Measurements from ENCODE around the gene CD70.

The CD70 gene

GRCh38 chr19:6579450-6580178, 11.3 kb downstream of the CD70 start:
- H3K4me1 ChIP-seq (ENCODE audit: control insufficient read depth, insufficient read depth, low read length), result no peaks in the 10 kb centered on the region
- no peak overlapping the region for H3K27ac ChIP-seq (ENCODE audit: extremely low read depth, low read depth, low read length)
- ChIA-PET CTCF (interaction anchor here (0.6 to 0.7 kb wide), 2 partner anchors 69 to 835 kb away, joined by 3 to 4 read pairs; no protein-coding TSS in a partner anchor), POLR2A (no interaction called here)
- no peak for TF ChIP-seq ZNF214 (tag by site-specific recombination; IDR thresholded peaks at IDR 0.05; ENCODE audit: borderline replicate concordance)
- no peak for TF ChIP-seq REPIN1 (tag by site-specific recombination; IDR thresholded peaks at IDR 0.05; ENCODE audit: low read depth)
- TF ChIP-seq ZNF394 (tag by site-specific recombination; IDR thresholded peaks at IDR 0.05; ENCODE audit: borderline replicate concordance), result no peak
- no peak for TF ChIP-seq ZNF302 (tag by site-specific recombination; IDR thresholded peaks at IDR 0.05; ENCODE audit: low read depth)
- TF ChIP-seq ZNF266 (tag by site-specific recombination; IDR thresholded peaks at IDR 0.05; ENCODE audit: low read depth), result no peak
- TF ChIP-seq ZNF792 (tag by site-specific recombination; IDR thresholded peaks at IDR 0.05), result no peak
- TF ChIP-seq MZF1 (tag by site-specific recombination; IDR thresholded peaks at IDR 0.05; ENCODE audit: borderline replicate concordance), result no peak
- no peak for TF ChIP-seq ZNF133 (tag by site-specific recombination; IDR thresholded peaks at IDR 0.05)
- no peak for TF ChIP-seq ZNF140 (tag by site-specific recombination; IDR thresholded peaks at IDR 0.05)
- TF ChIP-seq, protein P1, sequence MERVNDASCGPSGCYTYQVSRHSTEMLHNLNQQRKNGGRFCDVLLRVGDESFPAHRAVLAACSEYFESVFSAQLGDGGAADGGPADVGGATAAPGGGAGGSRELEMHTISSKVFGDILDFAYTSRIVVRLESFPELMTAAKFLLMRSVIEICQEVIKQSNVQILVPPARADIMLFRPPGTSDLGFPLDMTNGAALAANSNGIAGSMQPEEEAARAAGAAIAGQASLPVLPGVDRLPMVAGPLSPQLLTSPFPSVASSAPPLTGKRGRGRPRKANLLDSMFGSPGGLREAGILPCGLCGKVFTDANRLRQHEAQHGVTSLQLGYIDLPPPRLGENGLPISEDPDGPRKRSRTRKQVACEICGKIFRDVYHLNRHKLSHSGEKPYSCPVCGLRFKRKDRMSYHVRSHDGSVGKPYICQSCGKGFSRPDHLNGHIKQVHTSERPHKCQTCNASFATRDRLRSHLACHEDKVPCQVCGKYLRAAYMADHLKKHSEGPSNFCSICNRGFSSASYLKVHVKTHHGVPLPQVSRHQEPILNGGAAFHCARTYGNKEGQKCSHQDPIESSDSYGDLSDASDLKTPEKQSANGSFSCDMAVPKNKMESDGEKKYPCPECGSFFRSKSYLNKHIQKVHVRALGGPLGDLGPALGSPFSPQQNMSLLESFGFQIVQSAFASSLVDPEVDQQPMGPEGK (tag by site-specific recombination; IDR thresholded peaks at IDR 0.05), result no peak
- TF ChIP-seq MYNN (tag by site-specific recombination; IDR thresholded peaks at IDR 0.05; ENCODE audit: borderline replicate concordance), result no peak
- no peak for TF ChIP-seq ZNF514 (tag by site-specific recombination; IDR thresholded peaks at IDR 0.05)
- TF ChIP-seq ZNF148 (tag by site-specific recombination; IDR thresholded peaks at IDR 0.05; ENCODE audit: borderline replicate concordance), result no peak
- TF ChIP-seq ZBTB26 (tag by site-specific recombination; optimal IDR thresholded peaks at IDR 0.05), result no peak
- no peak for TF ChIP-seq ZNF112 (tag by site-specific recombination; IDR thresholded peaks at IDR 0.05)
- no peak for TF ChIP-seq ZNF16 (tag by site-specific recombination; IDR thresholded peaks at IDR 0.05; ENCODE audit: low read depth)
- TF ChIP-seq ZNF580 (tag by site-specific recombination; IDR thresholded peaks at IDR 0.05), result no peak
- TF ChIP-seq BCL11A (tag by site-specific recombination; IDR thresholded peaks at IDR 0.05; ENCODE audit: low read depth), result no peak
- no peak for TF ChIP-seq SETDB1 (IDR thresholded peaks at IDR 0.05; ENCODE audit: insufficient read length, low read length)
- TF ChIP-seq ZNF585B (tag by site-specific recombination; IDR thresholded peaks at IDR 0.05), result no peak
- H3K4me3 ChIP-seq (ENCODE audit: low read depth, low read length), result no peak overlapping the region
- no peaks in the 10 kb centered on the region; a peak in 1 of 3 replicates for H3K36me3 ChIP-seq (ENCODE audit: control insufficient read depth in 2 of 2, insufficient read depth in 1 of 2, low read length in 2 of 2)
- no peaks in the 10 kb centered on the region; the same call in 1 of the 2 replicates for H3K9me3 ChIP-seq (ENCODE audit: control insufficient read depth, insufficient read depth, low read depth, low read length)
